GM21737 (cell line): ENCODE results near the gene JAK1.
A peak's percentile ranks its signal among the peaks of the same experiment; 100 is the strongest.
"Not testable (repeated sequence)": the region's sequence is repeated elsewhere in the genome, so short reads cannot be mapped to it uniquely, and the experiment has no call there.

Experiments
- ATAC-seq: cut with Tn5 transposase; IDR thresholded peaks from one replicate; pipeline ENCODE4 v1.9.1; 2021; ENCODE audit warnings: mild to moderate bottlenecking, moderate library complexity; ENCODE audit not compliant: unreplicated experiment

The JAK1 gene

GRCh38 chr1:64966158-64966971, at the start of gene JAK1:
JAK1 (minus strand) TSS chr1:64966549; CDS start chr1:64886264, 80,285 bp downstream.
- ATAC-seq, result peak; percentile 71

GRCh38 chr1:65014321-65014720, 48.0 kb upstream of the JAK1 start:
- no peak for ATAC-seq

DNA sequence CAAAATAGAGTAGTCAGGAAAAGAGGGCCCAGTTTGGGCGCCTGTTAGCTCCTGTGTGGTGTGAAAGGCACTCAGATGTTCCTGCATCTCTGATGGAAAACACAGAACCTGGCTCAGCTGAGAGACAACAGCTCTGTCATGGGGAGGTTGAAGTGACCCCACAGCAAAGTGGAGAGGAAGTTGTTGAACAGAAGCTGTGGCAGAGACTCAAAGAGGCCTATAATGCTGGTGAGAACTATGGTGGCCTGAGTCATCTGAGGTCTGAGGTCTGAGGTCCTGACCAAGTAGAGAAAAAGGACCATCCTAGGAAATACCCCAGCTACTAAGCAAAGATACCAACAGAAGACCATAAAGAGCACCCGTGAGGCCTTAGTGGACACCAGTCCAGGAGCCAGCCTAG, 45.6 kb upstream of the JAK1 start:
- ATAC-seq, result no peak

- ATAC-seq, result no peak
Measured at GRCh38 chr1:65009724-65010420, 43.5 kb upstream of the JAK1 start.

DNA sequence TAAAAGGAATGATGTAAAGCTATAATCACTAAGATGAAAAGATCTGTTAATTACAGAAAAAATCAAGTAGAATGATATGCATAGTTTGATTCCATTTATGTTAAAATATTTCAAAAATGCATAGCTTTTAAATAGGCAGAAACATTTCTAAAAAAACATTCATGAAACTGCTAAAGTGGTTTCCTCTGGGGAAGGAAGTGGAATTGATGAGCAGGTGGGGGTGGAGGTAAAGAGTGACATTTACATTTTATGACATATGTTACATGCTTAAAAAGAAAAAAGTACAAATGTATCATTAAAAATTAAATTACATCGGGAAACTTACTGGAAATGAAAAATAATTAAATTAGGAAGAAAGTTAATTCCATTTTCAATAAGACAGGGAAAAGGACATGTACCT, 42.8 kb upstream of the JAK1 start:
- ATAC-seq, result no peak

DNA sequence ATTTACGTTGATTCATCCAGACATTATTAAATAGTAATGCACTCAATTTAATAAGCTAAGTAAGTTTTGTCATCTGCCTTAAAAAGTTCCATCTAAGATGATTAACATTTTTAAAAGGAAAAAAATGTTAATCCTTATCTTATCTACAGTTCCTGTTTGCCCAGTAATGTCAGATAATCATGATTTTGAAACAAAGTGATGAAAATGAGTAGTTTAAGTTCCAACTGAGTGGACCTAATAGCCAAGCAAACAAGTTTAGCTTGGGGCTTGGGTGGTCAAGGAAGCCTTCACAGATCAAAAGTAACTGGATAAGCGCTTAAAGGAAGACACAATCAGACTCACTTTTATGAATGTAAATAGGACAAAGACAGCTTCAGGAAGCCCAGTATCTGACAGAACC, 40.5 kb upstream of the JAK1 start:
- no peak for ATAC-seq

GRCh38 chr1:65003316-65003664, 36.9 kb upstream of the JAK1 start:
- ATAC-seq, result no peak

DNA sequence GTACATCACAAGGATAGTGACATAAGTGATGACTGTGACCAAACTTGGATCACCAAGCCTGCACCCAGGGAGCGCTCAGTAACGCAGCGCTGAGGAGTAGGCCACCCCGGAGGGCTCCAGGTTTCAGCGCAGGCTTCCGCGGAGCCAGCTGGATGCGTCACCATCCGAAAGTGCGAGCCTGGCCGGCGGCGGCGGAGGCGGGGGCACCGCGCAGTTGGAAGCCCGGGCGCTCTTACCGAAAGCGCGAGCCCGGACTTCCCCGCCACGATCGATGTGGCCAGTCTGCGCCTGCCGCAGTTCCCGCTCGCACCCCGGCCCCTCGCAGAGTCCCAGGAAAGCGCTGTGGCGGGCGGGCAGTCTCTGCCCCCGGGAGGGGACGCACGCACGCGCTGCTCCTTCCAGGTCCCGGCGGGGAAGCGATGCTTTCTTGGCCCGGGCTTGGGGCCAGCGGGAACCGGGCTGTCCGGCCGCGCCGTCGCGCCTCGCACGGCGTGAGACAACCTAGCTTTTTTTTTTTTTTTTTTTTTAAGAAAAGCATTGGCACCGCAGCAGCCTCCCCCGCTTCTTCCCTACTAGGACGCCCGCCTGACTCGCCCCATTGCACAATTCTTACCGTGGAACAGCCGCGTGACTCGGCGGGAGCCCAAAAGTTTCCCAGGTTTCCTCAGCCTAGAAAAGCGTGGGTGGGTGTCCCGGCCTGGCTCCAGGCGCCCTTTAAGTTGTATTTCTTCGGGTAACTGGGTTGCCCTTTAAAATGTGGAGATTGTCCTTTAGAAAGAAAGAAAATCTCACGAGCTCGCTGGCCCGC, 36.4 kb upstream of the JAK1 start:
- peak; percentile 82 for ATAC-seq

DNA sequence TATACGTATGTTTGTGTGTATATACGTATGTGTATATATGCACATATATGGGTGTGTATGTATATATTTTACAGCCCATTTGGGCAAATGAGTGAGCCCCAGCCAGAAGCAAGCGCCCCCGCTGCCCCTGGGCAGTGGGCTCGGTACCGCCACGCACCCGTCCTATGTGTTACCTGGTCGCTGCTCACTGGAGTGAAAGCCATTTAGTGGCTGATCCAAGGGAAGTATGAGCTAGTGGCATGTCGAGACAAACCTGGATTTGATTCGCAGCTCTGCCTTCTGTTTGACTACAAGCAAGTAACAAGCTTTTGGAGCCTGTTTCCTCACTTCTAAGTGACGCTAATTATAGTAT, 35.8 kb upstream of the JAK1 start:
- ATAC-seq, result no peak

- ATAC-seq, result no peak
Measured at GRCh38 chr1:65001231-65001792, 35.0 kb upstream of the JAK1 start.

- ATAC-seq, result not testable (repeated sequence)
Measured at GRCh38 chr1:64998425-64998948, 32.1 kb upstream of the JAK1 start.

- no peak for ATAC-seq
Measured at GRCh38 chr1:64996541-64997257, 30.4 kb upstream of the JAK1 start.

GRCh38 chr1:64995316-64995715, 29.0 kb upstream of the JAK1 start:
- ATAC-seq, result no peak

DNA sequence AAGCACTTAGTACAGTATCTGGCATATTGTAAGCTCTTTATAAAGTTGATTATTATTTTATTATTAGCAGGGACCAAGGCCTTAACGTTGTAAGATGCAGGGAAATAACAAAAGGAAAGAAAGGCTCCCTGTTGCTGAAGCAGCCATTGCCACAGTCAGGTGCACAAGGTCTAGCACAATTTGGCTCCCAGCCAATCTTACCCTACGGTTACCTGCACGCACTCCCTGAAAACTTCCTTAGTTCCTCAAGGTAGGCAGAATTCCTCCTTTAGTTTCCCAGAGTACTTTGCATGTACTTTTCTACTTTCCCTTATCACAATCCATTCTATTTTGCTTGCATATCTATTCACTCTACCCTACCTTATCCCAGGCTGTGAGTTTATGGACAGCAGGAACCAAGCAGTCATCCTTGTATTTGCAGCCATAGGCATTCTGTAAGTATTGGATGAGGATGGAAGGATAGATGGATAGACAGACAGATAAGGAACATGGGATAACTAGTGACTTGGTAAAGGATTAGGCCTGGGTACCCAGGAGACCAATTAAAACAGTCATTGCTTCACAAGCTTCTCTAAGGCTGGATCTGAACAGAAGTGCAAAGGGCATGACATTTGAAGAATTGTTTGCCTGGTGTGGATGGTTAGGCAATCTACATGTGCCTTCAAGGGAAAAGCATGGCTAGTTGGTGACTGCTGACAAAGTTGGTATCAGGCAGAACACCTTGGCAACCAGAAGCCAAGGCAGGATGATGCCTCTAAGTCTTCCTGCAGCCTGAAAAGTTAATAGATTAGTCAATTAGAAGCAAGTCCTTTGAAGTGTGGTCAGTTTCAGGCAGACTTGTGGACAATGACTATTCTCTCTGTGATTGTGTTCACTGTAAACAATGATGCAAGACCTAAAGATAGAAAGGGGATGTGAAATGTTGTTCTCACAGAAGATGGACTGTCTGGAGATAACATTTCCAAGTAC, 20.8 kb upstream of the JAK1 start:
- ATAC-seq, result peak; percentile 97

- no peak for ATAC-seq
Measured at GRCh38 chr1:64984737-64985136, 18.4 kb upstream of the JAK1 start.

GRCh38 chr1:64984106-64984505, 17.8 kb upstream of the JAK1 start:
- ATAC-seq, result no peak

DNA sequence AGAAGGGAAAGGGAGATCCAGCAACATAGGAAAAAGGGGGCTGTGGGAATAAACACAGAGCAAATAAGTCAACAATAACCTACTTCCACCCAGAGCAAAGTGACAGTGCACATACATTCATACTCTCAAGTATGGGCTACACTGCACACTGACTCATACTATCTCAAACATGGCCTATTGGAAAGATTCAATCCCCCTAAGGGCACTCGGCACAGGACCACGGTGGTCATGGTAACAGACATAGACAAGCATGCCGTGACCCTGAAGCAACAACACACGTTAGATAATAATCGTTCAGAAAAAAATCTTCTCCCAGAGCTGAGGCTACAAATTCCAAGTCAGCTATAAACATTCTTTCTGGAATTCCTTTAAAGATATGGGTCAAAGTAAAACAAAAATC, 16.8 kb upstream of the JAK1 start:
- no peak for ATAC-seq

- ATAC-seq, result no peak
Measured at GRCh38 chr1:64981601-64982533, 15.5 kb upstream of the JAK1 start.
